NCI-H748 (cell line): ENCODE results near the gene CYSRT1.
"Not testable (repeated sequence)": the region's sequence is repeated elsewhere in the genome, so short reads cannot be mapped to it uniquely, and the experiment has no call there.

Experiments used
- DNase-seq: peaks from one replicate; lab custom pipeline; 2025; ENCODE audit not compliant: unreplicated experiment; lab: John Stamatoyannopoulos, UW

Gene CYSRT1

DNA sequence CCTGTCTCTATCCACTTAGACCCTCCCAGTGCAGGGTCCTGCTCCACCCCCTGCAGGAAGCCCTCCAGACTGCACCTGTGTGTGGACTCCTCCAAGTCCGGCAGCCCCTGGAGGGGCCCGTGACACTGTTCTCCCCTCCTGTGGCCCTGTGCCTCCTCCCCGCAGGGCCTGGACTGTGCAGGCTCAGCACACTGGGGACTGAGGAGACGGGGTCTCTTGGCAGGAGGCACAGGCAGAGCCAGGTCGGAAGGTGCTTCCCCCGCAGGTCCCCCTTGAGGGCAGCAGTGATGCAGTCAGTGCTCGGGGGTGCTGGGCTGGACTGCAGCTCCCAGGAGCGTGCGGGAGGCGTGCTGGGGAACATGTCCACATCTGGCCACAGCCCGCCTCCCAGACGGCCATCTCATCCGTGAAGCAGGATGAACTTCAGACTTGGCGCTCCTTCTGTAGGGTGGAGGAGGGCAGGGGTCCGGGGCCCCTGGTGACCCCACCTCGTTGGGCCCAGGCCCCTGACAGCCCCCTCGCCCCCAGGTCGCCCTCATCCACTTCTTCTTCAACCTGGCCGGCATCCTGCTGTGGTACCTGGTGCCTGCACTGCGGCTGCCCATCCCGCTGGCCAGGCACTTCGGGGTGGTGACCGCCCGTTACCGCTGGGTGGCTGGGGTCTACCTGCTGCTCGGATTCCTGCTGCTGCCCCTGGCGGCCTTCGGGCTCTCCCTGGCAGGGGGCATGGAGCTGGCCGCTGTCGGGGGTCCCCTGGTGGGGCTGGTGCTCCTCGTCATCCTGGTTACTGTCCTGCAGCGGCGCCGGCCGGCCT is 10.7 kb downstream of the CYSRT1 start:
- DNase-seq, result peak; percentile 39

DNA sequence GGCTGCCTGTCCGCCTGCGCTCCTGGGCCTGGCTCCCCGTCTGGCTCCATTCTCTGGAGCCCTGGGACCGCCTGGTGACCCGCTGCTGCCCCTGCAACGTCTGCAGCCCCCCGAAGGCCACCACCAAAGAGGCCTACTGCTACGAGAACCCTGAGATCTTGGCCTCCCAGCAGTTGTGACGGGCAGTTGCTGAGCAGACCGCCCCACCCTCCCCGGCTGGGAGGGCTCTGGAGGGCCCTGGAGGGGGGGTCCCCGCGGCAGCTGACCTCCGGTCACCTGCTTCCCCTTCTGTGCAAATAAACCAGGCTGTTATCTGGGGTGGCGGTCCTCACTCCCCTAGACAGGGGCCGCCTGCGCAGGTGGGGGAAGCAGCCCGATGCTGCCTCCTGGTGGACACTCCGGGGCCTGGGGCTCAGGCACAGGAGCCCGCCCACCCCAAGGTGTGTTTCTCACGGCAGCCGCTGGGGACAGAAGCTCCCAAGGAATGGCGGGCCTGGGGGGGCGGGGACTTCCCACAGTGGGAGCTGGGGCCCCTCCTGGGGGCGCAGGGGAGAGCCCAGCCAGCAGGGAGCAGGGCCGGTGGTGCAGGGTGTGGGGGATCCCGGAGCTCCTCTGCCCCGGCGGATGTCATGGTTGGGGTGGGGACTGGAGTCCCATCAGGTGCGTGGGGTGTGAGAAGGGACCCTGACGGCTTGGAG is 11.4 kb downstream of the CYSRT1 start:
- DNase-seq, result peak; percentile 90

DNA sequence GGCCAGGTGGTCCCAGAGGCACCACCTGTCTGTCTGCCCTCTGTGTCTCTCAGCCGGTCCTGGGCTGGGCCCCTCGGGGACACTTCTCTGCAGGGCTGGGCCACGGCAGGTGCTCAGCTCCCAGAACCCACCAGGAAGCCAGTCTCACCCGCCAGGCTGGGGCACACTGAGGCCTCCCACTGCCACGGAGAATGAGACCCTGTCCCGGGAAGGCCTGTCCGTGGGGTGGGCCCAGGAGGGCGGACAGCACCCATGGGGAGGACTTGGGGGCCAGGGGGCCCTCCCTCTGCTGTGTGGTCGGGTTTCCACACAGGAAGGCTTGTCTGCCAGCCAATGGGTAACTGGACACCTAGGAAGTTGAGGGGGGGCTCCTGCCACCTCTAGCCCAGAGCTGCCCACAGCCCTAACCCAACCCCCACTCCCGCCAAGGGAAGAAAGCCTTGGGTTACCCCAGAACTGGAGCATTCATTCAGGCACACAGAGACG is 12.0 kb downstream of the CYSRT1 start:
- DNase-seq, result no peak

GRCh38 chr9:137237759-137238726 is 13.1 kb downstream of the CYSRT1 start:
- DNase-seq, result peak; percentile 76

GRCh38 chr9:137239541-137240200 is 14.7 kb downstream of the CYSRT1 start:
- not testable (repeated sequence) for DNase-seq

GRCh38 chr9:137240318-137240840 is 15.4 kb downstream of the CYSRT1 start:
- peak; percentile 86 for DNase-seq

DNA sequence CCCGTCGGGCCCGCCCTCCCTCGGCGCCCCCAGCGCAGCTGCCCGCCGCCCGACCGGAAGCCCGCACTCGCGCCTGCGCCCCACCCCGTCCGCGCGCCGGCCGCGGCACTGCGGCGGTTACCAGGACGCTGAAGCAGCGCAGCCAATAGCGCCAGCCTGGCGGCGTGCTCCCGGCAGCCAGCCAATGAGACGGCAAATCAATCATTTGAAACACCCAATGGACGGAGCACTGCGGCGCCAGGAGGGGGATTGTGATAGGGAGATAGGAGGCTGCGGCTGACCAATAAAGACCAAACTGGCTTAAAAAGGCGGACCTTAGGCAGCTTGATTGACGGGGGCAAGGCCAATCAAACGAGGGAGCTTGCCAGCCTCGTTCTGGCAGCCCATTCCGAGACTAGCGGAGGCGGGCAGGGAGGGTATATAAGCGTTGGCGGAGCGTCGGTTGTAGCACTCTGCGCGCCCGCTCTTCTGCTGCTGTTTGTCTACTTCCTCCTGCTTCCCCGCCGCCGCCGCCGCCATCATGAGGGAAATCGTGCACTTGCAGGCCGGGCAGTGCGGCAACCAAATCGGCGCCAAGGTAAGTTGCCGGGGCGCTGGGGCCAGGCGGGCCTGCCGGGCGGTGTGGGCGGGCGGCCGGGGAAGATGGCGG is 16.0 kb downstream of the CYSRT1 start, which contains the start of gene TUBB4B:
Gene TUBB4B, plus strand, starts transcription at position 447 of the 649 bp plus-strand sequence. Its CDS starts 74 bp downstream, at position 521.
- peak; percentile 100 for DNase-seq

DNA sequence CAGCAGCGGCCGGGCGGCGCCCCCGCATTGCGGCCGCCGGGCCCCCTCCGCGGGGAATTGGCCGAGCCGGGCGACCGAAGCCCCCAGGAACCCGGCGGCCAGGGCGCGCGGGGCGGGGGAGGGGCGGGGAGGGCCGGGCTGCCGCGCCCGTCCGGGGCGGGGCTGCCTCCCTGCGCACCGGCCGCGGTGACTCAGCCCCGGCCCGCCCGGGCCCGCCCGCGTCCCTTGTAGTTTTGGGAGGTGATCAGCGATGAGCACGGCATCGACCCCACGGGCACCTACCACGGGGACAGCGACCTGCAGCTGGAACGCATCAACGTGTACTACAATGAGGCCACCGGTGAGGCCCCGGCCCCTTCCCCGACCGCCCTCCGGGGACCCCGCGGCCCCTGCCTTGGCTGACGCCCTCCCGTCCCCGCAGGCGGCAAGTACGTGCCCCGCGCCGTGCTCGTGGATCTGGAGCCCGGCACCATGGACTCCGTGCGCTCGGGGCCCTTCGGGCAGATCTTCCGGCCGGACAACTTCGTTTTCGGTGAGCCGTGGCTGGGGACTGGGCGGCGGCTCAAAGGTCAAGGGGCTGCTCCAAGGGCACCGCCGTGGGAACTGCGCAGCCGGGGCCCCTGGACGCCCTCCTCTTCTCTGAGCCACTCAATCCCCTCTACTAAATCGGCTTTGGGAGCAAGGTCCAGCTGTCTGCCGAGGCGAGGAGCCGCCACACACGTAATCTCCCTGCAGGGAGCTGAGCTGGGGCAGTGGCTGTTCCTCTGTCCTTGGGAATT is 16.7 kb downstream of the CYSRT1 start:
- DNase-seq, result peak; percentile 58

DNA sequence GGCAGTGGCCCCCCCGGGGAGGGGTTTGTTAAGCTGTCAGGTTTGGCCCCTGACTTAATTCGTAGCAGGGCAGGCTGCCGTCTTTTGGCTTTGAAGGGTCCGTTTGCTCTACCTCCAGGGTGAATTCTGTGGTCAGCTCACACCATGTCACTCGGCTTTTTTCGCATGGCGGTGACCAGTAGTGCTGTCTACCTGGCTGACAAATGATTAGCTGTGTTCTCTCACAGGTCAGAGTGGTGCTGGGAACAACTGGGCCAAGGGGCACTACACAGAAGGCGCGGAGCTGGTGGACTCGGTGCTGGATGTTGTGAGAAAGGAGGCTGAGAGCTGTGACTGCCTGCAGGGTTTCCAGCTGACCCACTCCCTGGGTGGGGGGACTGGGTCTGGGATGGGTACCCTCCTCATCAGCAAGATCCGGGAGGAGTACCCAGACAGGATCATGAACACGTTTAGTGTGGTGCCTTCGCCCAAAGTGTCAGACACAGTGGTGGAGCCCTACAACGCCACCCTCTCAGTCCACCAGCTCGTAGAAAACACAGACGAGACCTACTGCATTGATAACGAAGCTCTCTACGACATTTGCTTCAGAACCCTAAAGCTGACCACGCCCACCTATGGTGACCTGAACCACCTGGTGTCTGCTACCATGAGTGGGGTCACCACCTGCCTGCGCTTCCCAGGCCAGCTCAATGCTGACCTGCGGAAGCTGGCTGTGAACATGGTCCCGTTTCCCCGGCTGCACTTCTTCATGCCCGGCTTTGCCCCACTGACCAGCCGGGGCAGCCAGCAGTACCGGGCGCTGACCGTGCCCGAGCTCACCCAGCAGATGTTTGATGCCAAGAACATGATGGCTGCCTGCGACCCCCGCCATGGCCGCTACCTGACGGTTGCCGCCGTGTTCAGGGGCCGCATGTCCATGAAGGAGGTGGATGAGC is 17.6 kb downstream of the CYSRT1 start:
- no peak for DNase-seq

GRCh38 chr9:137243266-137243625 is 18.3 kb downstream of the CYSRT1 start:
- DNase-seq, result not testable (repeated sequence)

DNA sequence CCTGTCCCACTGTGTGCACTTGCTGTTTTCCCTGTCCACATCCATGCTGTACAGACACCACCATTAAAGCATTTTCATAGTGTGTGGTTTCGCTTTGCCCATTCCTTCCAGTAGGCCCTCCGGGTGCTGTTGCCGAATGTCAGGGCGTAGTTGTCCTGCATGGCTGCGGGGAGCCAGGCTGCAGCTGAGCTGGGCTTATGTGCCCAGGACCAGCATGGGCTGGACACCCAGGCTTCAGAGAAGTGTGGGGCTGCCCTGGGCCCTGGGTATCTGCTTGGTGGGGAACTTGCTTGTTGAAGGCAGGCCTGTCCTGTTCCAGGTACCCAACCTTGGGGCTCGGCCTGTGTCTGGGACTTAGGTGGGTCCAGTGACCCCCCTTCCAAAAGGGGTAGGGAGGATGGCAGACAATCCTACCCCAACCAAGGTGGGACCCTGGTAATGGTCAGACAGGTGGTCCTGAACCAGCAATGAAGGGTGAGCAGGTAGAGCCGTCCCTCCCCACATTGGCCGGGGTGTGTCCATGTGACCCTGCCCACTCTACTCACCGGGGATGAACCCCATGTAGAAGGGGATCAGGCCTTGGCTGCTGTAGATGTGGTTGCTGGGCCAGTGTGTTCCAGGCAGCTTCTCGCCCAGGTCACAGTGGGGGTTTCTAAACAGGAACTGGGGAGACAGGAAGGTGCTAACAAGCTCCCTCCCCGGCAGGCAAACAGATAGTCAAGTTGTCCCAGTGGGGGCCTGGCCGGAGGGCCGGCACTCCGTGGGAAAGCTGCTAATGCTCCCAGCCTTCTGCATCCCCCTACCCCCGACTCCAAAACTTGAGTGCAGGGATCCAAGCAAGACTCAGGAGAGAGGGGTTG is 18.9 kb downstream of the CYSRT1 start:
- no peak for DNase-seq

- DNase-seq, result peak; percentile 36
These were observed 19.8 kb downstream of the CYSRT1 start for GRCh38 chr9:137244486-137245449.

GRCh38 chr9:137245450-137246421 is 20.8 kb downstream of the CYSRT1 start:
- DNase-seq, result no peak

DNA sequence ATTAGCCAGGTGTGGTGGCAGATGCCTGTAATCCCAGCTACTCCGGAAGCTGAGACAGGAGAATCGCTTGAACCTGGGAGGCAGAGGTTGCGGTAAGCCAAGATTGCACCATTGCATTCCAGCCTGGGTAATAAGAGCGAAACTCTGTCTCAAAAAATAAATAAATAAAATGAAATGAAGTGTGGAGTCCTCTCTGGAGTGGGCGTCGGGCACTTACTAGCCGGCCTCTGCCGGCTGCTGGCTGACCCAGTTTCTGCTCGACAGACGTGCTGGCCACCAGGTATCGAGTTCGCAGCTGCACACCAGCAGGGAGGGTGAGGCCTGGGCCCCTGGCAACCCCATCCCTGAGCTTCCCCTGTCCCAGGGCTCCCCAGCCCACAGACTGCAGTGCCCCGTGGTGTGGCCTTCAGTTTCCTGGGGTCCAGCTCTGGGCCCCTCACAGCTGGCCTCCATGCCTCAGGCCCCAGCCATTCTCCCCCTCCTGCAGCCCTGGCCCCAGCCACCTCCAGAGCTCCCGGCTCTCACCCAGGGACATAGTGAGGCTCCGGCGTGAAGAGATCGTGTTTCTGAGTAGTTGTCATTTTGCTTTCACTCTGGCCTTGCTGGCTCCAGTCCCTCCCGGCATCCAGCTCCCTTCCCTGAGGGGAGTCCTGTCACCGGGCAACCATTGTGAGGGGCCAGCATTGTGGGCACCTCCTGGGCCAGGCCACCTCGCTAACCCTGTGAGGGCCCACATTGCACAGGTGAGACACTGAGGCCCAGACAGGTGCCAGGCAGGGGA is 22.4 kb downstream of the CYSRT1 start:
- DNase-seq, result no peak
